NCI-H1048 (cell line): ENCODE data around the gene TRDN.
"Not testable (repeated sequence)": the region's sequence is repeated elsewhere in the genome, so short reads cannot be mapped to it uniquely, and the experiment has no call there.

ENCODE experiments used
- DNase-seq: peaks from one replicate; lab custom pipeline; 2025; lab: John Stamatoyannopoulos, UW

Gene TRDN

GRCh38 chr6:123295181-123295580 lies 341.6 kb downstream of the TRDN start:
- no peak for DNase-seq

- no peak for DNase-seq
These were observed 348.1 kb downstream of the TRDN start for GRCh38 chr6:123288649-123289048.

GRCh38 chr6:123276546-123276980 lies 360.2 kb downstream of the TRDN start:
- DNase-seq: no peak

- DNase-seq: no peak
These were observed 372.8 kb downstream of the TRDN start for GRCh38 chr6:123263981-123264380.

- no peak for DNase-seq
These were observed 396.1 kb downstream of the TRDN start for GRCh38 chr6:123240626-123241025.

- DNase-seq: no peak
These were observed 403.4 kb downstream of the TRDN start for GRCh38 chr6:123233336-123233735.

GRCh38 chr6:123227789-123228188 lies 409.0 kb downstream of the TRDN start:
- DNase-seq: not testable (repeated sequence)

GRCh38 chr6:123226398-123226797 lies 410.4 kb downstream of the TRDN start:
- no peak for DNase-seq

GRCh38 chr6:123224077-123224476 lies 412.7 kb downstream of the TRDN start:
- no peak for DNase-seq

- DNase-seq: no peak
These were observed 413.3 kb downstream of the TRDN start for GRCh38 chr6:123223461-123223860.

GRCh38 chr6:123215211-123215610 lies 421.5 kb downstream of the TRDN start:
- no peak for DNase-seq

GRCh38 chr6:123214433-123214832 lies 422.3 kb downstream of the TRDN start:
- no peak for DNase-seq

- no peak for DNase-seq
These were observed 422.8 kb downstream of the TRDN start for GRCh38 chr6:123213921-123214320.

- no peak for DNase-seq
These were observed 424.8 kb downstream of the TRDN start for GRCh38 chr6:123211777-123212545.

- no peak for DNase-seq
These were observed 426.1 kb downstream of the TRDN start for GRCh38 chr6:123210645-123211044.

- DNase-seq: no peak
These were observed 428.7 kb downstream of the TRDN start for GRCh38 chr6:123207967-123208510.

GRCh38 chr6:123203928-123204327 lies 432.8 kb downstream of the TRDN start:
- no peak for DNase-seq

- no peak for DNase-seq
These were observed 434.8 kb downstream of the TRDN start for GRCh38 chr6:123201869-123202372.

GRCh38 chr6:123193298-123193697 lies 443.5 kb downstream of the TRDN start:
- no peak for DNase-seq

GRCh38 chr6:123189816-123190215 lies 446.9 kb downstream of the TRDN start:
- DNase-seq: no peak

- DNase-seq: no peak
These were observed 453.8 kb downstream of the TRDN start for GRCh38 chr6:123182998-123183397.

- DNase-seq: no peak
These were observed 460.0 kb downstream of the TRDN start for GRCh38 chr6:123176706-123177105.

GRCh38 chr6:123171341-123172115 lies 465.2 kb downstream of the TRDN start:
- no peak for DNase-seq
